Osteocyte (in vitro differentiated cells): ENCODE measurements around the gene SLC23A1. TPM values are rescaled to one million over a fixed set of nuclear protein-coding genes. Genes with fewer than 3 reads are reported as not detected.

Source experiments
- DNase-seq: peaks from one replicate; pipeline ENCODE4 v3.0.0; 2021; ENCODE audit warnings: mixed read lengths; ENCODE audit not compliant: unreplicated experiment; ENCODE audit errors: extremely low spot score
- H3K27ac Mint-ChIP-seq: one replicate; pipeline ENCODE4 v1.8.0; 2021; ENCODE audit warnings: mild to moderate bottlenecking, mixed read lengths; ENCODE audit not compliant: unreplicated experiment
- H3K27me3 Mint-ChIP-seq: one replicate; pipeline ENCODE4 v1.8.0; 2021; ENCODE audit warnings: mixed read lengths; ENCODE audit not compliant: unreplicated experiment
- H3K36me3 Mint-ChIP-seq: one replicate; pipeline ENCODE4 v1.8.0; 2021; ENCODE audit warnings: mixed read lengths; ENCODE audit not compliant: unreplicated experiment
- H3K4me1 Mint-ChIP-seq: one replicate; pipeline ENCODE4 v1.8.0; 2021; ENCODE audit warnings: mixed read lengths; ENCODE audit not compliant: unreplicated experiment
- H3K4me3 Mint-ChIP-seq: one replicate; pipeline ENCODE4 v1.8.0; 2021; ENCODE audit warnings: mild to moderate bottlenecking, moderate library complexity, mixed read lengths; ENCODE audit not compliant: unreplicated experiment
- H3K9me3 Mint-ChIP-seq: one replicate; pipeline ENCODE4 v1.8.0; 2021; ENCODE audit warnings: mixed read lengths; ENCODE audit not compliant: unreplicated experiment
- total RNA-seq: library from RNA; stranded (reverse); gene quantifications from 2 replicates; pipeline ENCODE4 v1.2.1, GENCODE V29; 2021
- TF ChIP-seq, protein P1 (sequence below): fragments of 200-600 bp; sonication (generic); IDR thresholded peaks from 2 replicates; pipeline ENCODE4 v1.5.0; 2021; ENCODE audit warnings: antibody characterized with exemption, mild to moderate bottlenecking, moderate library complexity

The SLC23A1 gene
- total RNA-seq, 1 donor from 2014 or later = not detected

DNA sequence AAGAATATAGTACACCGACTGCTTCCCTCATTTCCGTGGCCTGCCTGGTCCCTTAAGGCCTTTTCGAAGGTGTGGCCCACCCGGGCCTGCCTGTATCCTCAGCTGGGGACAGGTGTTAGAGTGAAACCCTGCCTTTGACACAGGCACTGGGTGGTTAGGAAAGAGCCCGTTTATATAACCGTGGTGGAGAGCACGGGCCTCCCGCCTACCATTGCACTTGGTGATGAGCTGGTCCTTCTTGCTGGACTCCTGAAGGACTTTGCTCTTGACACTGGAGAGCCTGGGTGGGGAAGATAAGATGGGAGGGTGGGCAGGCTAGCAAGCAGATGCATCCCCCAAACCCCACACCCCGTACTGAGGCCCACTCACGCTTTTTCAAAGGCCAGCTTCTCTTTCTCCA lies 18.4 kb upstream of the SLC23A1 start:
- Mint-ChIP-seq H3K36me3 (peaks cover 6% of the 10 kb centered on the region), H3K4me1 (peaks cover 33% of the 10 kb centered on the region), H3K4me3 (no peak overlapping the region), H3K27ac (no peak overlapping the region), H3K27me3 (no peaks in the 10 kb centered on the region), H3K9me3 (no peaks in the 10 kb centered on the region)
- DNase-seq = no peak
- TF ChIP-seq, protein P1, sequence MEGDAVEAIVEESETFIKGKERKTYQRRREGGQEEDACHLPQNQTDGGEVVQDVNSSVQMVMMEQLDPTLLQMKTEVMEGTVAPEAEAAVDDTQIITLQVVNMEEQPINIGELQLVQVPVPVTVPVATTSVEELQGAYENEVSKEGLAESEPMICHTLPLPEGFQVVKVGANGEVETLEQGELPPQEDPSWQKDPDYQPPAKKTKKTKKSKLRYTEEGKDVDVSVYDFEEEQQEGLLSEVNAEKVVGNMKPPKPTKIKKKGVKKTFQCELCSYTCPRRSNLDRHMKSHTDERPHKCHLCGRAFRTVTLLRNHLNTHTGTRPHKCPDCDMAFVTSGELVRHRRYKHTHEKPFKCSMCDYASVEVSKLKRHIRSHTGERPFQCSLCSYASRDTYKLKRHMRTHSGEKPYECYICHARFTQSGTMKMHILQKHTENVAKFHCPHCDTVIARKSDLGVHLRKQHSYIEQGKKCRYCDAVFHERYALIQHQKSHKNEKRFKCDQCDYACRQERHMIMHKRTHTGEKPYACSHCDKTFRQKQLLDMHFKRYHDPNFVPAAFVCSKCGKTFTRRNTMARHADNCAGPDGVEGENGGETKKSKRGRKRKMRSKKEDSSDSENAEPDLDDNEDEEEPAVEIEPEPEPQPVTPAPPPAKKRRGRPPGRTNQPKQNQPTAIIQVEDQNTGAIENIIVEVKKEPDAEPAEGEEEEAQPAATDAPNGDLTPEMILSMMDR = no peak

GRCh38 chr5:139399501-139400121 lies 16.5 kb upstream of the SLC23A1 start:
- Mint-ChIP-seq H3K36me3 (peaks cover 6% of the 10 kb centered on the region), H3K4me3 (no peak overlapping the region), H3K27me3 (no peaks in the 10 kb centered on the region), H3K4me1 (peaks cover 24% of the 10 kb centered on the region), H3K9me3 (no peaks in the 10 kb centered on the region), H3K27ac (no peak overlapping the region)
- TF ChIP-seq, protein P1 = no peak
- DNase-seq = no peak

GRCh38 chr5:139397921-139398320 lies 14.8 kb upstream of the SLC23A1 start:
- H3K9me3 Mint-ChIP-seq = no peaks in the 10 kb centered on the region
- no peak overlapping the region for H3K27ac Mint-ChIP-seq
- peaks cover 6% of the 10 kb centered on the region for H3K36me3 Mint-ChIP-seq
- no peak for DNase-seq
- no peaks in the 10 kb centered on the region for H3K27me3 Mint-ChIP-seq
- TF ChIP-seq, protein P1 = no peak
- H3K4me3 Mint-ChIP-seq = no peak overlapping the region
- peaks cover 17% of the 10 kb centered on the region for H3K4me1 Mint-ChIP-seq

- H3K27ac Mint-ChIP-seq = no peak overlapping the region
Observed at GRCh38 chr5:139396691-139397090, 13.6 kb upstream of the SLC23A1 start.

GRCh38 chr5:139395844-139396640 lies 12.9 kb upstream of the SLC23A1 start:
- Mint-ChIP-seq H3K36me3 (peaks cover 6% of the 10 kb centered on the region), H3K4me3 (no peak overlapping the region), H3K9me3 (no peaks in the 10 kb centered on the region), H3K27ac (no peak overlapping the region), H3K4me1 (peaks cover 24% of the 10 kb centered on the region), H3K27me3 (no peaks in the 10 kb centered on the region)
- TF ChIP-seq, protein P1 = no peak
- no peak for DNase-seq

More at GRCh38 chr5:139396691-139397090, 13.6 kb upstream of the SLC23A1 start:
- TF ChIP-seq, protein P1 = no peak
- Mint-ChIP-seq H3K4me1 (peaks cover 19% of the 10 kb centered on the region), H3K36me3 (peaks cover 6% of the 10 kb centered on the region), H3K4me3 (no peak overlapping the region), H3K27me3 (no peaks in the 10 kb centered on the region), H3K9me3 (no peaks in the 10 kb centered on the region)
- DNase-seq = no peak
